ENCODE measurements around the gene DGCR6L. TPM values are rescaled to one million over a fixed set of nuclear protein-coding genes. Genes with fewer than 3 reads are reported as not detected.
A peak's percentile ranks its signal among the peaks of the same experiment; 100 is the strongest.

Gene DGCR6L
- total RNA-seq, 1 donor from 2014 or later: 24.1 TPM

- H3K4me1 Mint-ChIP-seq (ENCODE audit: low read depth, unreplicated experiment): no peaks in the 10 kb centered on the region
- H3K27ac Mint-ChIP-seq (ENCODE audit: unreplicated experiment): no peak overlapping the region
- H3K4me3 Mint-ChIP-seq (ENCODE audit: unreplicated experiment): no peak overlapping the region
- peaks cover 4% of the 10 kb centered on the region for H3K9me3 Mint-ChIP-seq (ENCODE audit: unreplicated experiment)
- no peaks in the 10 kb centered on the region for H3K36me3 Mint-ChIP-seq (ENCODE audit: unreplicated experiment)
- TF ChIP-seq, protein P1, sequence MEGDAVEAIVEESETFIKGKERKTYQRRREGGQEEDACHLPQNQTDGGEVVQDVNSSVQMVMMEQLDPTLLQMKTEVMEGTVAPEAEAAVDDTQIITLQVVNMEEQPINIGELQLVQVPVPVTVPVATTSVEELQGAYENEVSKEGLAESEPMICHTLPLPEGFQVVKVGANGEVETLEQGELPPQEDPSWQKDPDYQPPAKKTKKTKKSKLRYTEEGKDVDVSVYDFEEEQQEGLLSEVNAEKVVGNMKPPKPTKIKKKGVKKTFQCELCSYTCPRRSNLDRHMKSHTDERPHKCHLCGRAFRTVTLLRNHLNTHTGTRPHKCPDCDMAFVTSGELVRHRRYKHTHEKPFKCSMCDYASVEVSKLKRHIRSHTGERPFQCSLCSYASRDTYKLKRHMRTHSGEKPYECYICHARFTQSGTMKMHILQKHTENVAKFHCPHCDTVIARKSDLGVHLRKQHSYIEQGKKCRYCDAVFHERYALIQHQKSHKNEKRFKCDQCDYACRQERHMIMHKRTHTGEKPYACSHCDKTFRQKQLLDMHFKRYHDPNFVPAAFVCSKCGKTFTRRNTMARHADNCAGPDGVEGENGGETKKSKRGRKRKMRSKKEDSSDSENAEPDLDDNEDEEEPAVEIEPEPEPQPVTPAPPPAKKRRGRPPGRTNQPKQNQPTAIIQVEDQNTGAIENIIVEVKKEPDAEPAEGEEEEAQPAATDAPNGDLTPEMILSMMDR (IDR thresholded peaks at IDR 0.05; ENCODE audit: partially characterized antibody, unreplicated experiment): no peak
- DNase-seq: no peak
- H3K27me3 Mint-ChIP-seq (ENCODE audit: unreplicated experiment): peaks cover 9% of the 10 kb centered on the region
These were observed 23.3 kb downstream of the DGCR6L start for GRCh38 chr22:20296598-20296997.

GRCh38 chr22:20295262-20296064 lies 24.4 kb downstream of the DGCR6L start:
- no peak for DNase-seq
- peaks cover 3% of the 10 kb centered on the region for H3K27me3 Mint-ChIP-seq (ENCODE audit: unreplicated experiment)
- H3K4me1 Mint-ChIP-seq (ENCODE audit: low read depth, unreplicated experiment): no peaks in the 10 kb centered on the region
- no peaks in the 10 kb centered on the region for H3K36me3 Mint-ChIP-seq (ENCODE audit: unreplicated experiment)
- no peak overlapping the region for H3K27ac Mint-ChIP-seq (ENCODE audit: unreplicated experiment)
- H3K4me3 Mint-ChIP-seq (ENCODE audit: unreplicated experiment): no peak overlapping the region
- TF ChIP-seq, protein P1 (IDR thresholded peaks at IDR 0.05; ENCODE audit: partially characterized antibody, unreplicated experiment): no peak
- H3K9me3 Mint-ChIP-seq (ENCODE audit: unreplicated experiment): peaks cover 4% of the 10 kb centered on the region

DNA sequence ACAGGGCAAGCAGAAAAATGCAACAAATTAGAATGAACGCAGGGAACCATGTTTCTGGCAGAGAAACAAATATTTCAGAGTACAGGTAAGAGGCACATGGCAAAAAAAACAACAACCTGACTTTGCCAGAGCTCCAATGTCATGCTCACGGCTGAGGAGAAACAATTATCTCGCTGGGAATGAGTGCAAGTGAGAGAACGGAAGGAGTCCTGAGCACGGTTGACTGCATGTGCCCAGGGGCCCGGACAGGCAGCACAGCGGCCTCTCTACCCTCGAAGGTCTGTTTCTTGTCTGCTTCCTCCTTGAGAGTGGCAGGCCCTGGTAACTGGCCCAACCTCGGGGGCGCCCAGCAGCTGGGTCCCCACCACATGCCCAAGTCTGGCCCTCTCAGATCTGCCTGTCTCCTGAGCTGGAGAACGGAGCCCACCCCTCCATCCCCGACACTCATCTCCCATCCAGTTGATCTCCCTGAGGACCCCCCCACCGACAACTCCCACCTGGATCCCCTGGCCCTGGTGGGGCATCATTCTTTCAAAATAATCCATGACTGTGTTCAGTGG lies 27.1 kb downstream of the DGCR6L start:
- TF ChIP-seq, protein P1 (IDR thresholded peaks at IDR 0.05; ENCODE audit: partially characterized antibody, unreplicated experiment): no peak
- Mint-ChIP-seq H3K4me3 (ENCODE audit: unreplicated experiment) (no peak overlapping the region), H3K36me3 (ENCODE audit: unreplicated experiment) (no peaks in the 10 kb centered on the region), H3K9me3 (ENCODE audit: unreplicated experiment) (peaks cover 4% of the 10 kb centered on the region), H3K27me3 (ENCODE audit: unreplicated experiment) (no peaks in the 10 kb centered on the region), H3K27ac (ENCODE audit: unreplicated experiment) (no peak overlapping the region), H3K4me1 (ENCODE audit: low read depth, unreplicated experiment) (peaks cover 2% of the 10 kb centered on the region)
- no peak for DNase-seq

- DNase-seq: no peak
- TF ChIP-seq, protein P1 (IDR thresholded peaks at IDR 0.05; ENCODE audit: partially characterized antibody, unreplicated experiment): no peak
- H3K36me3 Mint-ChIP-seq (ENCODE audit: unreplicated experiment): no peaks in the 10 kb centered on the region
- H3K27me3 Mint-ChIP-seq (ENCODE audit: unreplicated experiment): no peaks in the 10 kb centered on the region
- no peak overlapping the region for H3K4me3 Mint-ChIP-seq (ENCODE audit: unreplicated experiment)
- peaks cover 5% of the 10 kb centered on the region for H3K4me1 Mint-ChIP-seq (ENCODE audit: low read depth, unreplicated experiment)
- peaks cover 4% of the 10 kb centered on the region for H3K9me3 Mint-ChIP-seq (ENCODE audit: unreplicated experiment)
- H3K27ac Mint-ChIP-seq (ENCODE audit: unreplicated experiment): no peak overlapping the region
These were observed 27.8 kb downstream of the DGCR6L start for GRCh38 chr22:20292108-20292507.

DNA sequence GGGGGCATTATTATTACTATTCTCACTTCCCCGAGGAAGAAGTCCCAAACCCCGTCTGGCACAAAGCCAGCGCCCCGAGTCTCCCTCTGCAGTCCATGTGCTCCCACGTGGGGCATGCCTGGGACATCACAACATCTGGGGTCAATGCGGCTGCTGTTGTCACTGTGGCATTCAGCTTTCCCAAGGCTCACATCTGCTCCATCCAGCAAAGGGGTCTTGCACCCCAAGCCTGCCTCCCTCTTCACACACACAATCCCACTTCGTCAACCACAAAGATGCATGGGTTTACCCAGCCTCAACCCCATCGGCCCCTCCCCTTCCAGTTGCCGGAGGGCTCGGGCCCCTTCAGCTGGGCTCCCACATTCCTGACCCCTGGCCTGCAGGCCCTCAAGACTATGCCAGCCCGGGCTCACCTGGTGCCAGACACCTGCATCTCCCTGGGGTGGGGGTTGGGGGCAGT lies 28.2 kb downstream of the DGCR6L start:
- H3K27me3 Mint-ChIP-seq (ENCODE audit: unreplicated experiment): no peaks in the 10 kb centered on the region
- TF ChIP-seq, protein P1 (IDR thresholded peaks at IDR 0.05; ENCODE audit: partially characterized antibody, unreplicated experiment): no peak

More for the DNA sequence above, 28.2 kb downstream of the DGCR6L start:
- peaks cover 4% of the 10 kb centered on the region for H3K9me3 Mint-ChIP-seq (ENCODE audit: unreplicated experiment)
- no peaks in the 10 kb centered on the region for H3K36me3 Mint-ChIP-seq (ENCODE audit: unreplicated experiment)
- peak overlapping the region; percentile 19 for H3K4me3 Mint-ChIP-seq (ENCODE audit: unreplicated experiment)
- peaks cover 7% of the 10 kb centered on the region for H3K4me1 Mint-ChIP-seq (ENCODE audit: low read depth, unreplicated experiment)
- DNase-seq: no peak
- H3K27ac Mint-ChIP-seq (ENCODE audit: unreplicated experiment): no peak overlapping the region
